Activated CD4-positive, alpha-beta T cell treated with anti-CD3 and anti-CD28 coated beads, Interleukin-2, amount 10 ng/mL, durations not matched to agents 24 days and 14 days (primary cell): ENCODE measurements around the gene PFKFB4. TPM values are rescaled to one million over a fixed set of nuclear protein-coding genes. Genes with fewer than 3 reads are reported as not detected.

Source experiments
- DNase-seq: peaks from one replicate; pipeline ENCODE4 v3.0.0; 2022
- H3K27ac Mint-ChIP-seq: one replicate; pipeline ENCODE4 v1.8.0; 2022; ENCODE audit warnings: mild to moderate bottlenecking, mixed read lengths
- H3K27me3 Mint-ChIP-seq: one replicate; pipeline ENCODE4 v1.8.0; 2022; ENCODE audit warnings: mixed read lengths
- H3K36me3 Mint-ChIP-seq: one replicate; pipeline ENCODE4 v1.8.0; 2022; ENCODE audit warnings: low read depth, mild to moderate bottlenecking, mixed read lengths
- H3K4me1 Mint-ChIP-seq: one replicate; pipeline ENCODE4 v1.8.0; 2021; ENCODE audit warnings: mixed read lengths
- H3K4me3 Mint-ChIP-seq: one replicate; pipeline ENCODE4 v1.8.0; 2022; ENCODE audit warnings: mild to moderate bottlenecking, moderate library complexity, mixed read lengths
- H3K9me3 Mint-ChIP-seq: one replicate; pipeline ENCODE4 v1.8.0; 2021; ENCODE audit warnings: mixed read lengths
- intact Hi-C: fragments of 100-400 bp; cut with micrococcal nuclease; formaldehyde crosslinking; loops from one replicate; pipeline ENCODE4 v1.15.1; 2023
- total RNA-seq: library from RNA; stranded (reverse); gene quantifications from 2 replicates; pipeline ENCODE4 v1.2.3, GENCODE V29; 2022

Gene PFKFB4
- total RNA-seq, 1 donor from 2014 or later, result 44.0 TPM

- Mint-ChIP-seq H3K4me1 (peaks cover 7% of the 10 kb centered on the region), H3K27me3 (no peaks in the 10 kb centered on the region), H3K36me3 (no peaks in the 10 kb centered on the region), H3K27ac (no peak overlapping the region), H3K4me3 (no peak overlapping the region), H3K9me3 (no peaks in the 10 kb centered on the region)
- intact Hi-C loops, result no loop called here
- DNase-seq, result no peak
These were observed 13.3 kb upstream of the PFKFB4 start for GRCh38 chr3:48569808-48570450.

DNA sequence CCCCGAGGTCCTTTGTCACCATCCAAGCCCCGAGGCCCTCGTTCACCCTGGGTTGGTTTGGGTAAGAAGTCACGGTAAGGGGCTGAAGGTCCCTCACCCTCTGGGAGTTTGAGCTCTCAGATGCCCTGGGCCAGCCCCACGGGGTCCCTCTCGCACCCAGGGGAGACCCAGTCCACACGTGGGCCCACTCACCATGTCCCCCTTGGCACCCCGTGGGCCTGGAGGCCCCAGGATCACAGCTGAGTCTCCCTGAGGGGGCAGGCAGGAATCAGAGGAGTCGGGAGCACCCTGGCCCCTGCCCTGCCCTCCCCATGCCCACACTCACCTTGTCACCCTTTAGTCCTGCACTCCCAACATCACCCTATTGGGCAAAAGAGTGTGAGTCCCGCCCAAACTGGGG, 12.8 kb upstream of the PFKFB4 start:
- Mint-ChIP-seq H3K4me3 (no peak overlapping the region), H3K36me3 (no peaks in the 10 kb centered on the region), H3K27me3 (no peaks in the 10 kb centered on the region), H3K9me3 (no peaks in the 10 kb centered on the region), H3K27ac (no peak overlapping the region), H3K4me1 (peaks cover 7% of the 10 kb centered on the region)
- intact Hi-C loops, result no loop called here
- DNase-seq, result no peak

DNA sequence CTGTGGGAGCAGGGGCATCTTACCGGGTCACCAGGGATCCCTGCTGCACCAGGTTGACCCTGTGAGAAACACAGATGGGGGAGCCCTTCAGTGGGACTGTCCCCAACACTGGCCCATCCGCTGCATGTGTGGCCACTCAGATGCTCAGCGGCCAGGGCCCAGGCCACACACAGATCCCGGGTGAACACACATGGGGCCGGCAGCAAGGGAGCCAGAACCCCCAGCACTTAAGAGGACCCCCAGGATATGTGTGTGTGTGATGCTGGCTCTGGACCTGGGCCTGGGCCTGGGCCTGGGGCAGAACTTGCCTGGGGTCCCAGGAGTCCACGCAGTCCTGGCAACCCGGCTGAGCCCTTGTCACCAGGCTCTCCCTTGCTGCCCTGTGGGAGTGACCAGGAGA, 11.9 kb upstream of the PFKFB4 start:
- no peak for DNase-seq
- Mint-ChIP-seq H3K4me1 (peaks cover 7% of the 10 kb centered on the region), H3K27ac (no peak overlapping the region)

DNA sequence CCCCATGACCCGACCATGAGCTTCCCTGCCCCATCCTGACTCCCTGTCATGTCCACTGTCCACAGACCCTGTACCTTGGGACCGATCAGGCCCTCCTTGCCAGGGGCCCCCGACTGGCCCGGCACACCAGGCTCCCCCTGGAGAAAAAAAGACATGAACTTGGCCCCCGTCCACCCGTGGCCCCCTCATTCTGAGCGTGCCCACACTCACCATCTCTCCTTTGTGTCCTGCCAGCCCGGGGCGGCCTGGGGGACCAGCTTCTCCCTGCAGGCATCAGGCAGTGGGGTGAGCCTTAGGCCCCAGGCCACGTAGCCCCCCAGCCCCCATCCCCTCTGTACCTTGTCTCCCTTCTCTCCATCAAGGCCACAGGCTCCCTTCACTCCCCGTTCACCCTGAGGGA, 10.9 kb upstream of the PFKFB4 start:
- H3K9me3 Mint-ChIP-seq, result no peaks in the 10 kb centered on the region
- peaks cover 11% of the 10 kb centered on the region for H3K4me1 Mint-ChIP-seq
- H3K27me3 Mint-ChIP-seq, result no peaks in the 10 kb centered on the region
- no peak for DNase-seq
- H3K4me3 Mint-ChIP-seq, result no peak overlapping the region
- H3K27ac Mint-ChIP-seq, result no peak overlapping the region
- intact Hi-C loops, result no loop called here
- no peaks in the 10 kb centered on the region for H3K36me3 Mint-ChIP-seq

More for the DNA sequence above, 11.9 kb upstream of the PFKFB4 start:
- intact Hi-C loops, result no loop called here
- Mint-ChIP-seq H3K9me3 (no peaks in the 10 kb centered on the region), H3K27me3 (no peaks in the 10 kb centered on the region), H3K4me3 (no peak overlapping the region), H3K36me3 (no peaks in the 10 kb centered on the region)

GRCh38 chr3:48567090-48567489, 10.5 kb upstream of the PFKFB4 start:
- Mint-ChIP-seq H3K9me3 (no peaks in the 10 kb centered on the region), H3K4me3 (no peak overlapping the region), H3K36me3 (no peaks in the 10 kb centered on the region), H3K27me3 (no peaks in the 10 kb centered on the region), H3K27ac (no peak overlapping the region), H3K4me1 (peaks cover 11% of the 10 kb centered on the region)
- intact Hi-C loops, result no loop called here
- no peak for DNase-seq

DNA sequence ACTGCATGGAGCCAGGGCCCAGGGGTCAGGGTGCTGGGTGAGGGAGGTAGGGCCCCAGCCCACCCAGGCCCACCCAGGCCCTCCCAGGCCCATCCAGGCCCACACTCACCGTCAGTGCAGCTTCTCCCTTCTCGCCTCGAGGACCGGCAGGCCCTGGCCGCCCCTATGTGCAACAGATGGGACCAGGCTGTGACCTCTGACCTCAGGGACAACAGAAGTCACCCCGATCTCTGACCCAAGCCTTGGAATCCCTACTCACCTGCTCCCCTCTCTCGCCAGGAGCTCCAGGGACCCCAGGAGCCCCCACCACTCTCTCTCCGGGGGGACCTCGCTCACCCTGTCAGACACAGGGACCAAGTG, 9.8 kb upstream of the PFKFB4 start:
- H3K27ac Mint-ChIP-seq, result no peak overlapping the region
- peaks cover 11% of the 10 kb centered on the region for H3K4me1 Mint-ChIP-seq
- intact Hi-C loops, result no loop called here
- H3K36me3 Mint-ChIP-seq, result no peaks in the 10 kb centered on the region
- H3K27me3 Mint-ChIP-seq, result no peaks in the 10 kb centered on the region
- no peak for DNase-seq
- no peak overlapping the region for H3K4me3 Mint-ChIP-seq
- H3K9me3 Mint-ChIP-seq, result no peaks in the 10 kb centered on the region

DNA sequence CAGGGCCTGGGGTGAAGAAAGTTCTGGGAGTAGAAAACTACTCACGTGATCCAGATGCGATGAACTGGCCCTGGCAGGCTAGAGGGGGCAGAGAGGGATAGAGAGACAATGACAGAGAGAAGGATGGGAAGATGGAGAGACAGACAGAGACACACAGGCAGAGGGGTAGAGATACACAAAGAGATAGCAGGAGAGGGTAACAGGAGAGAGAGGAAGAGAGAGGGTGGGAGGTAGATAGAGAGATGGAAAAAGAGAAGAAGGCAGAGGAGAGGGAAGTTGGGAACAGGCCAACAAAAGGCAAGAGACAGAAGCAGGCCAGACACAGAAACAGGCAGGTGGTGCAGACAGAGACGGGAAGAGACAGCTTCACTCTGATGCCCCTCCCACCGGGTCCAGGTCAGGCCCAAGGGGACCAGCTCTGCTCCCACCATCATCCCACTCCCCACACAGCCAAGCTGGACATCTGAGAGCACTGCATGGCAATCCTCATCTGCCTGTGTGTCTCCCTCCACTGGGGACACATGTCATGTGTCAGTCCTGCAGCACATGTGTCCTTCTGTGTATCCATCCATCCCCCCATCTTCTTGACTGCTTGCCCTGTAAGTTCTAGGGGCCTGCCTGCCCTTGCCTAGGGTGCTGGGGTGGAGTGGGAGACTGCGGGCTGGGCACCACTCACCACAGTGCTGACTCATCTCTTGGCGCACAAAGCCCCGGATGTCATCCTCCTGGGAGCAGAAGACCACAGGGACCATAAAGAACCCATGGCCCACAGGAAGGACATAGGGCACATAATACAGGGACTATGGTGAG, 9.2 kb upstream of the PFKFB4 start:
- no peaks in the 10 kb centered on the region for H3K27me3 Mint-ChIP-seq
- H3K27ac Mint-ChIP-seq, result peak overlapping the region; percentile 7
- no peaks in the 10 kb centered on the region for H3K9me3 Mint-ChIP-seq
- H3K4me3 Mint-ChIP-seq, result no peak overlapping the region
- H3K4me1 Mint-ChIP-seq, result peaks cover 13% of the 10 kb centered on the region
- DNase-seq, result peak; percentile 62
- intact Hi-C loops, result no loop called here
- H3K36me3 Mint-ChIP-seq, result no peaks in the 10 kb centered on the region

DNA sequence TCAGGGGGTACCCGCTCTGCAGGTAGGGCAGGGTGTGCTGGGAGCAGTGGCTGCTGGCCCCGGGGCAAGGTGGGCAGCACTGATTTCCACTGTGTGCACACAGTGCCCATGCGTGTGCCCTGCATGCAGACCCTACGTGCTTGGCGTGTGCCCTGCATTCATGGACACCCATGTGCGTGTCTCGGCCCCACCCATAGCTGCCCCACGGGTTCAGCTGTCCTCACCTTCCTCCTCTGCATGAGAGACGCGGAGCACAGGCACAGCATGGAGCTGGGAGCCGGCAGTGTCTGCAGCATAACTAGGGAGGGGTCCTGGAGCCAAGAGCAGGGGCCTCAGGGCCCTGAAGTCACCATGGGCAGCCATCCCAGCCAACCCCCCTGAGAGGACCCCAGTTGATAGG, 8.6 kb upstream of the PFKFB4 start:
- Mint-ChIP-seq H3K9me3 (no peaks in the 10 kb centered on the region), H3K27ac (no peak overlapping the region), H3K36me3 (no peaks in the 10 kb centered on the region), H3K27me3 (no peaks in the 10 kb centered on the region), H3K4me1 (peaks cover 15% of the 10 kb centered on the region), H3K4me3 (no peak overlapping the region)
- DNase-seq, result no peak
- intact Hi-C loops, result no loop called here

GRCh38 chr3:48564667-48565066, 8.1 kb upstream of the PFKFB4 start:
- intact Hi-C loops, result no loop called here
- H3K9me3 Mint-ChIP-seq, result no peaks in the 10 kb centered on the region
- DNase-seq, result no peak
- no peaks in the 10 kb centered on the region for H3K27me3 Mint-ChIP-seq
- H3K36me3 Mint-ChIP-seq, result no peaks in the 10 kb centered on the region
- no peak overlapping the region for H3K27ac Mint-ChIP-seq
- no peak overlapping the region for H3K4me3 Mint-ChIP-seq
- H3K4me1 Mint-ChIP-seq, result peaks cover 20% of the 10 kb centered on the region

GRCh38 chr3:48564022-48564421, 7.4 kb upstream of the PFKFB4 start:
- Mint-ChIP-seq H3K36me3 (no peaks in the 10 kb centered on the region), H3K4me3 (no peak overlapping the region), H3K27me3 (no peaks in the 10 kb centered on the region), H3K9me3 (no peaks in the 10 kb centered on the region), H3K4me1 (peaks cover 22% of the 10 kb centered on the region), H3K27ac (no peak overlapping the region)
- no peak for DNase-seq
- intact Hi-C loops, result no loop called here

GRCh38 chr3:48563382-48563918, 6.8 kb upstream of the PFKFB4 start, which contains the start of gene UCN2:
UCN2 (minus strand) TSS chr3:48563781; CDS start chr3:48563124, 657 bp downstream.
- H3K9me3 Mint-ChIP-seq, result no peaks in the 10 kb centered on the region
- DNase-seq, result no peak
- peaks cover 27% of the 10 kb centered on the region for H3K4me1 Mint-ChIP-seq
- H3K27me3 Mint-ChIP-seq, result no peaks in the 10 kb centered on the region
- peak within 1 kb of the TSS; percentile 23 for H3K27ac Mint-ChIP-seq
- H3K36me3 Mint-ChIP-seq, result no peaks in the 10 kb centered on the region
- intact Hi-C loops, result no loop called here
- H3K4me3 Mint-ChIP-seq, result no peak within 1 kb of the TSS

- intact Hi-C loops, result no loop called here
- no peaks in the 10 kb centered on the region for H3K27me3 Mint-ChIP-seq
- DNase-seq, result no peak
- H3K4me3 Mint-ChIP-seq, result no peak overlapping the region
- no peaks in the 10 kb centered on the region for H3K9me3 Mint-ChIP-seq
- H3K27ac Mint-ChIP-seq, result peak overlapping the region; percentile 23
- H3K36me3 Mint-ChIP-seq, result no peaks in the 10 kb centered on the region
- peaks cover 31% of the 10 kb centered on the region for H3K4me1 Mint-ChIP-seq
These were observed 5.9 kb upstream of the PFKFB4 start for GRCh38 chr3:48562367-48563095.

DNA sequence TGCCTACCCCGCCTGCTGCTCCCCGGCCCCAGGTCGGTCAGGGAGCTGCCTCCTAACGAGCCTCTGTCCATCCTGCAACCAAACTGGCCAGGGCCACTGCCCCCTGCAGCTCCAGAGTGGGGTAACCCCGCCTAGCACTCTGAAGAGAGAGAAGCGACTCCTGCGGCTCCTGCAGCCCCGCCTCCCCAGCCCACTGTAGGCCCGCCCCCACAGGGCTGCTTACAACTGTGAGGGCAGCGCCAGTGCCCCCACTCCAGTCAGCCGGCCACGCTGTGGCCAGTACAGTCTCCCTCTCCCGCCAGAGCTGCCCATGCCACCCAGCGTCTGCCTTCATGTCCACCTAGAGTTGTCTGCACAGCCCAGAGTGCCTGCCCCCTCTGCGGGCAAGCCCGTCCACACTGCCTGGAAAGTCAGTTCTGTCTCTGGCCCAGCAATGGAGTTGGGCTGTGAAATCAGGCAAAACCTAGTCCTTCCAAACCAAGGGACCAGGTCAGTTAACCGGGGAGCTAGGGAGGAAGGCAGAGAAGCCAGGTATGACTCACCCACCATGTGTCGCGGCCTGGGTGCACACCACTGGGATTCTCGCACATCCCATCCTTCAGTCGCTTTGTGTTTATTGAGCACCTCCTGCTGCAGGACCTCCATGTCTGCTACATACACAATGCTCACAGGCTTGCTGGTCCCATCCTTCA, 4.6 kb upstream of the PFKFB4 start:
- Mint-ChIP-seq H3K27ac (no peak overlapping the region), H3K9me3 (no peaks in the 10 kb centered on the region), H3K27me3 (no peaks in the 10 kb centered on the region), H3K36me3 (no peaks in the 10 kb centered on the region), H3K4me1 (peaks cover 31% of the 10 kb centered on the region), H3K4me3 (peak overlapping the region; percentile 28)
- peak; percentile 69 for DNase-seq
- intact Hi-C loops, result no loop called here
